HG03565 (cell line): ENCODE results near the gene PCDHA4.
"Not testable (repeated sequence)": the region's sequence is repeated elsewhere in the genome, so short reads cannot be mapped to it uniquely, and the experiment has no call there.

Experiments used
- ATAC-seq: cut with Tn5 transposase; IDR thresholded peaks from one replicate; pipeline ENCODE4 v1.9.1; 2021; ENCODE audit warnings: mild to moderate bottlenecking, moderate library complexity; ENCODE audit not compliant: unreplicated experiment

The PCDHA4 gene

GRCh38 chr5:140821375-140822280 is 14.8 kb downstream of the PCDHA4 start, which contains the start of gene PCDHA5:
TSS of gene PCDHA5 (plus strand) at chr5:140821613.
- ATAC-seq: no peak

- no peak for ATAC-seq
Observed at GRCh38 chr5:140822281-140822629, 15.4 kb downstream of the PCDHA4 start.

GRCh38 chr5:140822969-140823368 is 16.1 kb downstream of the PCDHA4 start:
- ATAC-seq: not testable (repeated sequence)

- no peak for ATAC-seq
Observed at GRCh38 chr5:140823475-140823874, 16.6 kb downstream of the PCDHA4 start.

GRCh38 chr5:140827704-140828361 is 21.0 kb downstream of the PCDHA4 start, which contains the start of gene PCDHA6:
TSS of gene PCDHA6 (plus strand) at chr5:140827960. CDS start at chr5:140828092, 132 bp downstream.
- ATAC-seq: no peak

- ATAC-seq: no peak
Observed at GRCh38 chr5:140828362-140828737, 21.5 kb downstream of the PCDHA4 start.

- not testable (repeated sequence) for ATAC-seq
Observed at GRCh38 chr5:140829511-140830501, 22.9 kb downstream of the PCDHA4 start.

- ATAC-seq: no peak
Observed at GRCh38 chr5:140833993-140834392, 27.1 kb downstream of the PCDHA4 start, which contains the start of gene PCDHA7. TSS of gene PCDHA7 (plus strand) at chr5:140834269. CDS start at chr5:140834384, 115 bp downstream.

GRCh38 chr5:140834439-140835008 is 27.7 kb downstream of the PCDHA4 start:
- not testable (repeated sequence) for ATAC-seq

GRCh38 chr5:140835622-140836510 is 29.0 kb downstream of the PCDHA4 start:
- ATAC-seq: no peak

- ATAC-seq: no peak
Observed at GRCh38 chr5:140840978-140841962, 34.4 kb downstream of the PCDHA4 start, which contains the start of gene PCDHA8. TSS of gene PCDHA8 (plus strand) at chr5:140841187. CDS start at chr5:140841322, 135 bp downstream.

- no peak for ATAC-seq
Observed at GRCh38 chr5:140842798-140843733, 36.2 kb downstream of the PCDHA4 start.

GRCh38 chr5:140848139-140849102 is 41.6 kb downstream of the PCDHA4 start, which contains the start of gene PCDHA9:
TSS of gene PCDHA9 (plus strand) at chr5:140848382. CDS start at chr5:140848496, 114 bp downstream.
- not testable (repeated sequence) for ATAC-seq

- ATAC-seq: not testable (repeated sequence)
Observed at GRCh38 chr5:140849831-140850634, 43.2 kb downstream of the PCDHA4 start.
